ENCODE results near the gene TNK1.

Gene TNK1

GRCh38 chr17:7437369-7437863 lies 56.5 kb downstream of the TNK1 start:
- DNase-seq: no peak

GRCh38 chr17:7437950-7438614 lies 57.2 kb downstream of the TNK1 start:
- peak; percentile 71 for DNase-seq

GRCh38 chr17:7438656-7439460 lies 58.0 kb downstream of the TNK1 start:
- no peak for DNase-seq
